Stimulated activated CD4-positive, alpha-beta T cell treated with anti-CD3 and anti-CD28 coated beads, Interleukin-12 subunit alpha, Interleukin-12 subunit beta, amount 100 ng/mL, for 4 hours (primary cell): ENCODE measurements around the gene TRIM63.
"Not testable (repeated sequence)": the region's sequence is repeated elsewhere in the genome, so short reads cannot be mapped to it uniquely, and the experiment has no call there.

ENCODE experiments used
- DNase-seq: peaks from one replicate; pipeline ENCODE4 v3.0.0-alpha.2; 2020

TRIM63 gene

DNA sequence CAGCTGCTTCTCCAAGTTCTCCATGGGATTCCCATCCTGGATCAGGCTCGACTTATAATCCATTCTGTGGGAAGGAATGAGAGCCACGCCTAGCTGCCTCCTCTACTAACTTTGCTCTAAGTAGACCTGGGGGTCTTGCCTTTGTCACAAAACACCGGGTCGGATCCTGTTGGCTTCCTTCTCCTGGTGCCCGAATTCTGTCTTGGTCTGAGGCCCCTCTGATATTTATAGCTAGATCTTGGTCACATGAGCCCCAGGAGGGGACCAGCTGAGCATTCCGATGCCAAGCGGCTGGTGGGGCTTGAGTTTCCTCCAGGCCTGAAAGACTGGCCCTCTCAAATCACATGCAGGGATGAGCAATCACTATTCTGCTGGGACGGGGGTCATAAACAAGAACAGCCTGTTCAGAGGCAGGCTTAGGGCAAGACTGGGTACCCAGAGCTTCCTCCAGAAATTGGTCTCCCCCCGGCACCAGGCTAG is at the start of gene TRIM63:
Gene TRIM63 (minus strand): TSS at position 199 of the 480 bp plus-strand sequence. CDS start 136 bp downstream, at position 63.
- no peak for DNase-seq

DNA sequence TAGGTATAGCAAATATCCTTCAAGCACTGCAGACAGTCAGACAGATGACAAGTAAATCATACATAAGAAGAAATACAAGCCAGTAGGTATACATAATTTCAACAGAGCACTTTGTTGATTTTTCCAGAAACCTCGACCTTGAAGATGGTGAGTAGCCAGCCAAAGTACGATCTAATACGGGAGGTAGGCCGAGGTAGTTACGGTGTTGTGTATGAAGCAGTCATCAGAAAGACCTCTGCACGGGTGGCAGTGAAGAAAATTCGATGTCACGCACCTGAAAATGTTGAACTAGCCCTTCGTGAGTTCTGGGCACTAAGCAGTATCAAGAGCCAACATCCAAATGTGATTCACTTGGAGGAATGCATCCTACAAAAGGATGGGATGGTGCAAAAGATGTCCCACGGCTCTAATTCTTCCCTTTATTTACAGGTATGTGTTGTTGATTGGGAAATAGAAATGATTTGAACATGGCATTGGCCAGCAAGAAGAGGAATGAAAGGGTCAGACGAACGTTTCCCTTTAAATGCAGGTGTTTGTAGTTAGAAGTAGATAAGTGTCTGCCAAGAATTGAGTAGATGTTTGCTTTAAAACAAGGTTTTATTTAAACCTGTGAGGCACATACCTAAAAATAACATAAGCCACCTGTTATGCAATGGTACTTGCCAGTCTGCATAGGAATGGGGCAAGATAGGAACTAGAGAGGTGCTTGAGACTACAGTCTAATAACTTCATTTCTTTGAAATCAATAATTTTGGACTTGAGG is 46.9 kb upstream of the TRIM63 start:
- DNase-seq = no peak

DNA sequence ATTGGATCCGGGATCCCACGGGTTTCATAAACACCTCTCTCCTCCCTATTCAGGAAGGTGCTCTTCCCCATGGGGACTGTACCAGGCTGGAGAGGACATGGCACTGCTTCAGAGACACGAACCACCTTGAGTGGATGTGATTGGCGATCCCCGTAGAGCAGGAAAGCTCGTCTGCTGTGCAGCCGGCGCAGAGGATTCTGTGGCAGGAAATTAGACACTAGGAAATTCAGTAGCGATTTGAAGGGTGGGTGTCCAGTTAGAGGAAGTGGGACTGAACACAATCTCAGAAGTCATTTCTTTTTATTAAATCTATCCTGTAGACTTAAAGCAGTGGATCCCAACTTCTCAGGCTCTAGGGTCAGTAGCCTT is 45.0 kb upstream of the TRIM63 start:
- DNase-seq = no peak

DNA sequence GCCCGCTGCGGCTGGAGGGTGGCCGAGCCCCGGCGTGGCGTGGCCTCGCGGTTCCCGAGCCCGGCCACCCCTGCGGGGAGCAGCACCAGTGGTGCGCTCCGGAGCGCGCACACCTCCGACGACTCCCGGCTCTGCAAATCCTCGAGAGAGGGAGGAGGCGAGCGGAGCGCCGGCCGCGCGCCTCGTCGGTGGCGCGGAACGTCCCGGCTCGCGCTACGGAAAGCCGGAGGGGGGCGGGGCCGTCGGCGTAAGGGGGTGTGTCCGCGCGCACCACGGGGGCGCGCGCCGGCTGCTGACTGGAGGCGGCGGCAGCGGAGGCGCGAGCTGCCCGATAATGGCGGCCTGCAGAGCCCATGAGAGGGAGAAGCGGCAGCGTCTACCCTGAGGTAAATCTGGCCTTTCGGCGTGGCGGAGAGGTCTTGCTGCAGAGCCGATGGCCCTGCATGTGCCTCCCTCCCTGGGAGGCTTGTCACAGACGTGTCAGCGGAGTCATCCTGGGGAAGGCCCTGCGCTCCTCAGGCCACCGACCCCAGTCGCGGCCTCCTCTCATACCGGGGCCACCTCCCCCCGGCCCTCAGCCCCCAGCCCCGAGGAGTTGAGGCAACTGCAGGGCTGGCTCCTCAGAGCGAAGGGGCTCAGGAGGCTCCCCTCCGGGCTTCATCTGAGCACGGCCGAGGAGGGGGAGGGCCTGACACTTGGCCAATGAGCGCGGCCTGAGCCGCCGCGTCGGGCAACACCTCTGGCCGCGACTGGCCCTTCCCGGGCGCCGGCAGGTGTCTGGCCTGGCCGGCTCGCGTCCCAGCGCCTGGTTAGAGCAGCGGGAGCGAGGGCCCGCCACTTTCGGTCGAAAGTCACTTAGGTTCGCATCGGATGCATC is 44.3 kb upstream of the TRIM63 start, which contains the start of gene PDIK1L:
Gene PDIK1L (plus strand): TSS at position 295 of the 877 bp plus-strand sequence. CDS start 2,485 bp downstream, outside the sequence.
- DNase-seq = peak; percentile 94

DNA sequence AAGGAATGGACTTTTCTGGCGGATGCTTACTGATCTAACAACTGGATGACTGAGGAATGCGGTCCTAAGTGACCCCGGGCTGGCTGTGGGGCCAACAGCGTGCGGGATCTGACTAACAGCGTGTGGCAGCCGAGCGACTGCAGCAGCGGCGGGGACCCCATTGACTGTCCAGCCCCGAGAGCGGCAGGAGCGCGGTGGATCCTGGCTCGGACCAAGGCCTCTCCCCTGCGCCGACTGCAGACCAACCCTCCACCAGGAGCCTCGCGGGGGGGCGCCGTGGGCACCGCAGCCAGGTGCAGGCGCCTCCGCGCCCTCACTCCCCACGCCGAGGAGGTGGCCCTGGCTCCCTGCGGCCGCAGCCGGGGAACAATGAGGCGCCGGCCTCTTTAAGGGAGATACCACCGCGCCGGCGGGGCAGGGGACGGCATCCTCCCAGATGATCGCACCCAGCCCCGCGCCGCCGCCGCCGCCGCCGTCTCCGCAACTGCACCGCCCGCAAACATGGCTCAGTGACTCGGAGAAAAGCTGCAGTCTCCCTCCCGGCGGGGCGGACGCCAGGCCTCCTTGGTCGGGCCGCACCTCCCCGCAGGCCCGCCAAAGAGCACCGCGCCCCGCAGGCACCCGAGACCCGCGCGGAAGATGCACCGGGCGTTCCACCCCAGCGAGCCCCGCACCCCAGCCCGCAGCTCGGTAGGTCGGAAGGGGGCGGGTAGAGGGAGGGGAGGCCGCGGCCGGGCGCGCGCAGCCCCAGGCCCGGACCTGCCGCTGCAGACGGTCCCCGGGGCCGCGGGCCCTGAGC is 43.5 kb upstream of the TRIM63 start:
- peak; percentile 66 for DNase-seq

DNA sequence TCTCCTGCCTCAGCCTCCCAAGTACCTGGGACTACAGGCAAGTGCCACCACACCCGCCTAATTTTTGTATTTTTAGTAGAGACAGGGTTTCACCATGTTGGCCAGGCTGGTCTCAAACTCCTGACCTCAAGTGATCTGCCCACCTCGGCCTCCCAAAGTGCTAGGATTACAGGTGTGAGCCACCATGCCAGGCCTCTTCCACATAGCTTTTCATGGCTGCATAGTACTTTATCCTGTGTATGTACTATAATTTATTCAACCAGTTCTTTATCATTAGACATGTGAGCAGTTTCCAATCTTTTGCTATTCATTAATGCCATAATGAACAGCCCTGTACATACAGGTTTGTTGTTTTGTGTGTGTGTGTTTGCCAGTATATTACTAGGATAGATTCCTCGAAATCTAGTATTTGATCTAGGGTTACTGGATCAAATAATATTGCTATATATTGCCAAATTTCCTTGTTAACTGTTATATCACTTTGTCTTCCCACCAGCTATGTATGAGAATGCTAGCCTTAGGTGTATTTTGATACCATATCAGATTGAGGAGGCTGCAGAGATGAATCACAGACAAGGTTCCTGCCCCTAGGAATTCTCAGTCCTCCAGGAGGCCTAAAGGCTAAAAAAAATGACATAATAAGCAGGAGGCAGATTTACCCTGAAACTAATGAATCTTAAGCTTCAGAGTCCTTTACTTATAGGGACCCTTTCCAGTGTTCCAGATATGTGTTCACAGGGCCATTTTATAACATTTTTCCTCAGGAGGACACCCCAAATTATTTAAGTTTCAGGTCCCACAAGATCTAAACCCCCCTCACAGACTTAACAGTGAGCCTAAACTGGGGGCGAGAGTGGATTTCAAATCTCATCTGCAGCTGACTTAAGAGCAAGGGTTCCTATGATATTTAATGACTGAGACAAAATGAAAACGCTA is 42.1 kb upstream of the TRIM63 start:
- no peak for DNase-seq

DNA sequence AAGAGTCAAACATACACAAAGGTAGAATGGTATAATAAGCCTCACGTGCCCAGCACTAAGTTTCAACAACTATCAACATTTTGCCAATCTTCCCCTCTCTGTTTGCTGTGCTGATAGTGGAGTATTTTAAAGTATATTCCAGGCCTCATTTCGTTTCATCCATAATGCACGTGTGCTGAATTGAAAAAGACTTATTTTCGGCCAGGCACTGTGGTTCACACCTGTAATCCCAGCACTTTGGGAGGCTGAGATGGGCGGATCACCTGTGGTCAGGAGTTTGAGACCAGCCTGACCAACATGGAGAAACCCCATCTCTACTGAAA is 37.8 kb upstream of the TRIM63 start:
- not testable (repeated sequence) for DNase-seq

DNA sequence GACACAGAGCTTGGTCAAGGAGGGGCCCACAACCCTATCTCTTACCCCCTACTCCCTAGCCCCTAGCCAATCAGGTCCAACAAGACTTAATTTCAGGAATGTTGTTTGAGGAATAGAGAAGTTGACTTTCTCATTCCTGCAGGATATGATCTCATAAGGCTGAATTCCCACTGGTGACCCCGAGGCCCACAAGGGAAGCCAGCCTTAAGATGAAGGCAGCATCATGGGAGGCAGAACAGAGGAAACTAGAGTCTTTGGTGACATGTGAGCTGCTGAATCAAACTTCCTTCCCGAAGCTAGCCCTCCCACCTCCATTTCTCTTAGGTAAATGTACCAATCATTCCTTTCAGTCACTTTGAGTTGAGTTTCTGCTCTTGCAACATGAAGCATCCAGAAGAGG is 35.1 kb upstream of the TRIM63 start:
- no peak for DNase-seq

DNA sequence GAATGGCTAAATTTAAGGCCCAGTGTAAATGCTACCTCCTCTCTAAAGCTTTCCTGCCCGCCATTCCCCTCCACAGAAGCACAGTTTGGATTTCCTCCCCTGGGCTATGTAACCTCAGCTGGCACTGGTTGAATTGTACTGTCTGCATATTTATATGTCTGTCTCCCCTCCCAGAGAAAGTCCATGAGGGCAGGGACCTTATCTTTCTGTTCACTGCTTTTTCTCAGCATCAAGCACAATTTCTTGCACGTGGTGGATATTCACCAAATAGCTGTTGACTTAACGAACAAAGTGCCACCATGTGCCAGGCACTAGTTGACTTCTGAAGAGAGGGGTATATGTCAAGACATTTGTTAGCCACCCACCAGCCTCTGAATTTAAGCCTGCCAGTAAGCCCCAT is 34.7 kb upstream of the TRIM63 start:
- no peak for DNase-seq

DNA sequence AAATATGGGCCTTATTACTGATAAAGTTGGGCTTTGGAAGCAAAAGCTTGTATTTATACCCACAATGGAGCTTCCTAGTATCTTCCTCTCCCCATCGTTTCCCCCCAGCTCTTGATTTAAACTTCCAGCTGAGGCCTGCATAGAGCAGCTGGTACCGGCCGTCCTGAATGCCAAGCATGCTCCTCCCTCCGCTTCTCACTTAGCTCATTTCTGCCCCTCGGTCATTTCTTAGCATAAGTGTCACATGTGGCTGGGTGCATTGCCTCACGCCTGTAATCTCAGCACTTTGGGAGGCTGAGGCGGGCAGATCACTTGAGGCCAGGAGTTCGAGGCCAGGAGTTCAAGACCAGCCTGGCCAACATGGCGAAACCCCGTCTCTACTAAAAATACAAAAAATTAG is 32.8 kb upstream of the TRIM63 start:
- DNase-seq = not testable (repeated sequence)

DNA sequence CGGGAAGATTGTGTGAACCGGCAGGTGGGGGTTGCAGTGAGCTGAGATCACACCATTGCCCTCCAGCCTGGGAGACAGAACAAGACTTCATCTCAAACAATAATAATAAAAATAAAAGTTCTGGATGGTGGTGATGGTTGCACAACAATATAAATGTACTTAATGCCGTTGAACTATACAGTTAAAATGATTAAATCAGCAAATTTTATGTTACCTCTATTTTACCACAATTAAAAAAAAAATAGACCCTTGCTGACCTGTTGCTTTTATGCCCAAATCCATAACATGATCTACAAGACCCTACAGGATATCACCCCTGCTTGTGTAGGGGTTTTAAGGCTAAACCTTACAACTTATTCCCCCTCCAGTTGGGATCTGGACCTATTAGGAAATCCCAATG is 32.4 kb upstream of the TRIM63 start:
- no peak for DNase-seq

DNA sequence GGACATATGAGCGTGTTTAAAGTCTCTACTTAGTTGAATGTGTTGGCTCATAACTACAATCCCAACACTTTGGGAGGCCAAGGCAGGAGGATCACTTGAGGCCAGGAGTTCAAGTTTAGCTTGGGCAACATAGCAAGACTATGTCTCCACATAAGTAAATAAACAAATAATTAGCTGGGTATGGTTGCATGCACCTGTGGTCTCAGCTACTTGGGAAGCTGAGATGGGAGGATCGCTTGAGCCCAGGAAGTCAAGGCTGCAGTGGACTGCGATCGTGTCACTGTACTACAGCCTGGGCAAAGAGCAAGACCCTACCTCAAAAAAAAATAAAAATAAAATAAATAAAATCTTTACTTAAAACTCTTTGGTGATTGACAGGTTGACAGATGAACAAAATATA is 31.2 kb upstream of the TRIM63 start:
- DNase-seq = no peak

DNA sequence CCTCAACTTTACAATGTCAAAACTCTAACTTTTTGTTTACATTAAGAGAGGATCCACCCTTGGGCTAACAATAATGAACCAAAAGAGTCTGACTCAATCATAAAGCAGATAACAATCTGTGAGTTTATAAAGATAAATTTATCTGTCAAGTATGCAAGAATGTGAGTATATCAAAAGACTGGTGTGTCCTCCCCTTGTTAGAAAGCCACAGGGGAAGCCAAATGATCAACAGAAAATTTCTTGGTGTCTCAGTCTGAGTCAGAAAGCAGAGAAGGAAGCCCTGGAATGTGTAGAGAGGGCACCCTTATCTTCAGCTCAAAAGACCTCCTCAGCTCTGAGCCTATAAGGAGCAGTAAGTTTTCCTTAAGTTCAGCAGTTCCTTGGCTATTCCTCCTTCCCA is 30.3 kb upstream of the TRIM63 start:
- no peak for DNase-seq

DNA sequence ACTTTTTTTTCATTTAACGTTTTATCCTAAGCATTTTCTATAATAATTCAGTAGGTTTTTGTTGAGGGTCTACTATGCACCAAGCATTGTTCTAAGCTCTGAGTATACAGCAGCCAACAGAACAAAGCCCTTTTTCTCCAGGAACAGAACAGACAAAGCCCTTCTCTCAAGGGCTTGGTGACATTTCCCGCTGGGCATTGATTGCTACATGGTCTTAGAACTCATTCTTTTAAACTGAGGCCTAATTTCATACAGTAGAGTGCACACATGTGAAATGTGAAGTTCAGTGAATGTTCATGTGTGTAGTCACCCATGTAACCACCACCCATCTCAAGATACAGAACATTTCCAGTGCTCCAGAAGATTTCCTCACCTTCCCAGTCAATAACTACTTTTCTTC is 29.0 kb upstream of the TRIM63 start:
- DNase-seq = no peak

DNA sequence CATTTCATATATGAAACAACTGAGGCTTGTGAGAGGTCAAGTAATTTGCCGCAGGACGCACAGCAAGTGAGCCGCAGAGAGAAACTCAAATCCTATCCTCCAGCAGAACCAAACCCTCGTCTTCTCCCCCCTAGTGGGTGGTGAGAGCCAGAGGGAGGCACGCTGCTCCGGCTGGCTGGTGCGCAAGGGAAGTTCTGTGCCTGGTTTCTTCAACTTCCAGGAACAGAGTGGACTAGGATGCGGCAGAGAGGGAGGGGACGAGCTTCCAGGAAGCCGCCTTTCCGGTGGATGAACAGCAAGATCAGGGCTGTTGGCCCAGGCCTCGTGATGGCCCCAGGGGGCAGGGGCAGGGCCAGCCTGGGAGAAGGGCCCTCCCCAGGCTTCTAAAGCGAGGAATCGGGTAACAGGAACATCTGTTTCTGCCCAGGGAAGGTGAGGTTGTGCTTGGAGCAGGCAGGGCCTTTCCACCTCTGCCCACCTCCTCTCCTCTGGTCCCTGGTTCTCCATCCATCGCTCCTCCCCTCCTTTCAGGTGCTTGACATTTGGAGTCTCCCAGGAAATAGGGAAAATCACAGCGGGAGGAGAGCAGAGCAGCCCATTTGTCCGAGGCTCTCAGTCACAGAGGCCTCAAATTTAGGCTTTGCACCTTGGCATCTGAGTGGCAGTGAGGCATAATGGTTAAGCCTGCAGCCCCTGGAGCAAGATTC is 27.4 kb upstream of the TRIM63 start:
- DNase-seq = no peak

DNA sequence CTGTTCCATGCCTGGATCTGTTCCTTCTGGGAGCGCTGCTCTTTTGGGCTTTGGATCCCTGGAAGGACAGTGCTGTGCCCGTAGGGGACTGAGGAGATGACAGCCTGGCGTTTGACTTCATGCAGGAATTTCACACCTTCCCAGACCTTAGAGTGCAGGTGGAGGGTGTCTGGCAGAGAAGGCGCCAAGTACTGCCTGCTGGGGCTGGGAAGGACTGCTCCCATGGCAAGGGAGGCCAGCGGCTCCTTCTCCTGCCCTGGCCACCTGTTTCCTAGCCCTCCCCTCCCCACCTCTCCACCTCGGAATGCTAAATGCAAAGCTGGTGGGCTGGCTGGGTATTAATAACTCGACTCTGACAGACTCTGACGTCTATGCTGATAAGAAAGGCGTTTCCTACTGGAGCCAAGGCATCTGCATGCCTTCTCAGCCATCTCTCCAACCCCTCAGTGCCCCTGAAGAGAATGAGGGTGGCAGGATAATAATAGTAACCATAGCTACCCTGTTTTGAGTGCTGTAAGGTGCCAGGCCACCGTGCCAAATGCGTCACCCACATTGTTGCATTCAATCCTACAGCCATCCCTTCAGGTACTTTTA is 26.7 kb upstream of the TRIM63 start:
- DNase-seq = no peak

DNA sequence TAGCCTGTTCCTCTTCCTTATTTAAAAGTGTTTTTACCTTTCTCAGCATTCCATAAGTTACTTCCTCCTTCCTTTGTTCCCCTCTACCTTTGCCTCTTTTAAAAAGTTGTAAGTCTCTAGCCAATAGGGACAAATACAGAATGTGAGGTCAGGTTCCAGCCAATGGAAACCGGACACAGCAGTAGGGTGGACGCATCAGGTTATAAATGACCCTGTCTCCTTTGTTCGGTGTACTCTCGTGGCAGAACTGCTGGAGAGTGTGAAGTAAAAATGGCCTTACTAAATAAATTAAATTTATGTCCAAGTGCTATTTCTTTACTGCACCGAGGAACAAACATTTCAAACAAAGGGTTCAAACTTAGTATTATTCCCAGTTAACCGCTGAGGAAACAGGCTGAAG is 26.1 kb upstream of the TRIM63 start:
- DNase-seq = not testable (repeated sequence)

DNA sequence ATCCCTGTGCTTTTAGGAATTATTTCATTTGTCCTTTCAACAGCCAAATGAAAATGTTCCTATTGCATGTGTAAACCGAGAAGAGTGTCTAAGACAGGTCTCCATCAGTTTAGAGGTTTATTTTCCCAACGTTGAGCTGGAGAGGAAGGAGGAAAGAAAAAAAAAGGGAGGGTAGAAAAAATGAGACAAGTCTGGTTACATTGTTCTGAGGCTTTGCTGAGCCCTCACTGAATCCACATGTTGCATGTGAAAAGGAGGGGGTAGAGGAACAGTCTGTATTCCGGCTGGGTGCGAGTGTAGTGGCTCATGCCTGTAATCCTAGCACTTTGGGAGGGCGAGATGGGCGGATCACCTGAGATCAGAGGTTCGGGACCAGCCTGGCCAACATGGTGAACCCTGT is 25.0 kb upstream of the TRIM63 start:
- no peak for DNase-seq

DNA sequence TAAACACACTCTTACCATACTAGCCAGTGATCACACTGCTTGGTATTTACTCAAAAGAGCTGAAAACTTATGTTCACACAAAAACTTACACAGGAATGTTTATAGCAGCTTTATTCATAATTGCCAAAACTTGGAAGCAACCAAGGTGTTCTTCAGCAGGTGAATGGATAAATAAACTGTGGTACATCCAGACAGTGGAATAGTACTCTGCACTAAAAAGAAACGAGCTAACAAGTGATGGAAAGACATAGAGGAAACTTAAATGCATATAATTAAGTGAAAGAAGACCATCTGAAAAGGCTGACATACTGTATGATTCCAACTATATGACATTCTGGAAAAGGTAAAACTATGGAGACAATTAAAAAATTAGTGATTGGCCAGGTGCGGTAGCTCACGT is 23.5 kb upstream of the TRIM63 start:
- no peak for DNase-seq

DNA sequence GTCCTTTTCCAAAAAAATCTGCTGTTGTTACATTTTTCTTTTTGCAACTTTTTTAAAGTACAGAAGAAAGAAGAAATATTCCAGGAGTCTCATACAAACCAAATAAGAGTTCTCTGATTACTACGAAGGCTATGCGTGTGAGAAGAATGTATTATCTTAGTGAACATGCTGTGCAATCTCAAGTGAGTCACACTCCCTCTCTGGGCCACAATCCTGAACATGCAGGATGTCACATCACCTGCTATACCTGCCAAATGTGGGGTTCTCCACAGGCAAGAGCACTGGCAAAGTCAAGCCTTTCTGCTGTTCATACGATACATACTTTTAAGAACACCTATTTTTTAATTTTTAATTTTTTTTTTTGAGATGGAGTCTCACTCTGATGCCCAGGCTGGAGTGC is 21.7 kb upstream of the TRIM63 start:
- no peak for DNase-seq

DNA sequence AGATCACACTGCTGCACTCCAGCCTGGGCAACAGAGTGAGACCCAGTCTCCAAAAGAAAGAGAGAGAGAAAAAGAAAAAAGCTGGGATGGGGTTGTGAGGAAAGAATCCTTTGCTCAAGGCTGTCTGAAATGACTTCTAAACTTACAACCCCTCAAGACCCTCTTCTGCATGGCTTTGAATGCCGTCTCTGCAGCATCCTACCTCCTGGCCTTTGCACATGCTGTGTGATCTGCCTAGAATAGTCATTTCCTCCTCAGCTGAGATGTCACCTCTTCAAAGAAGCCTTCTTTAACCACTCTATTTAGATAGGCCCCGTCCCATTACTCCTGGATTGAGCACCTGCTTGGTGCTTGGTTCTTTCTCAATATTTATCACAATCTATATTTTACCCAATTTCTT is 17.4 kb upstream of the TRIM63 start:
- DNase-seq = no peak
